Measurements from ENCODE around the gene MTA1. TPM values are rescaled to one million over a fixed set of nuclear protein-coding genes. Genes with fewer than 3 reads are reported as not detected.

The MTA1 gene
- total RNA-seq, 4 donors from 2014 or later, result 67.5 to 213 (median 95.3) TPM

DNA sequence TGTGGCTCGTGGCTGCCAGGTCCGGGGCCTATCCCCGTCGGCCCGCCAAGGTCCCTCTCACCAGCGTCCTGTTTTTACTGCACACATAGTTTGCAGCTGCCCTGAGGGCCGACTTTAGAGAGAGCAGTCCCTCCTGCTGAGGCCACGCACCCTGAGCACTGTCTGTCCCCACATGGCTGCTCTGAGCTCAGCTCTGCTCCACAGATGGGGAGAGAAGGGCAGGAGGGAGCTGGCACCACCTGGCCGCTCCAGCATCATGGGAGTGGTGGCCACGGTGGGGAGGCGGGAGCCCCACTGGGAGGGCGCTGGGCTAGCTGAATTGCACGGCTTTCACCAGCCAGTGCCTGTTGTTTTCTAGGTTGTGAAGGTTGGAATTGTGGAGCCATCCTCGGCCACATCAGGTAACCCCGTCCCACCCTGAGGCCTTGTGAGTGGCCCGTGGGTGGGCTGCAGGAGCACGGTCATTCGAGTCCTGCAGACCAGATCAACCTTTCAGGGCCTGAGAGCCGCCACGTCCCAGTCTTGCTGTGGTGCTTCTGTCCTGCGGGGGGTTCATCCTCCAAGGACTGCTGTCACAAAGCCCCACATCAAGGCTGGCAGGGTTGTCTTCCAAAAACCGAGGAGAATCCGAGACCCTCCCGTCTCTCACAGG, 28.7 kb upstream of the MTA1 start:
- H3K27ac ChIP-seq, result no peak overlapping the region
- H3K4me3 ChIP-seq, result no peak overlapping the region
- no peak for DNase-seq (ENCODE audit: low spot score in 2 of 2)
- H3K4me1 ChIP-seq, result peaks cover 0 to 35% (median 10%) of the 10 kb centered on the region in 4 donors
- no peaks in the 10 kb centered on the region for H3K9me3 ChIP-seq
- H3K27me3 ChIP-seq, result no peaks in the 10 kb centered on the region
- peaks cover 0 to 88% (median 0%) of the 10 kb centered on the region in 3 donors for H3K36me3 ChIP-seq
- 86 to 90% methylated on average over 23 to 24 of the region's 24 CpGs for WGBS, 2 donors
- TF ChIP-seq POLR2A (IDR thresholded peaks at IDR 0.05) (no peak), EP300 (IDR thresholded peaks at IDR 0.05) (no peak)
- TF ChIP-seq, protein P1, sequence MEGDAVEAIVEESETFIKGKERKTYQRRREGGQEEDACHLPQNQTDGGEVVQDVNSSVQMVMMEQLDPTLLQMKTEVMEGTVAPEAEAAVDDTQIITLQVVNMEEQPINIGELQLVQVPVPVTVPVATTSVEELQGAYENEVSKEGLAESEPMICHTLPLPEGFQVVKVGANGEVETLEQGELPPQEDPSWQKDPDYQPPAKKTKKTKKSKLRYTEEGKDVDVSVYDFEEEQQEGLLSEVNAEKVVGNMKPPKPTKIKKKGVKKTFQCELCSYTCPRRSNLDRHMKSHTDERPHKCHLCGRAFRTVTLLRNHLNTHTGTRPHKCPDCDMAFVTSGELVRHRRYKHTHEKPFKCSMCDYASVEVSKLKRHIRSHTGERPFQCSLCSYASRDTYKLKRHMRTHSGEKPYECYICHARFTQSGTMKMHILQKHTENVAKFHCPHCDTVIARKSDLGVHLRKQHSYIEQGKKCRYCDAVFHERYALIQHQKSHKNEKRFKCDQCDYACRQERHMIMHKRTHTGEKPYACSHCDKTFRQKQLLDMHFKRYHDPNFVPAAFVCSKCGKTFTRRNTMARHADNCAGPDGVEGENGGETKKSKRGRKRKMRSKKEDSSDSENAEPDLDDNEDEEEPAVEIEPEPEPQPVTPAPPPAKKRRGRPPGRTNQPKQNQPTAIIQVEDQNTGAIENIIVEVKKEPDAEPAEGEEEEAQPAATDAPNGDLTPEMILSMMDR (IDR thresholded peaks at IDR 0.05), result no peak

DNA sequence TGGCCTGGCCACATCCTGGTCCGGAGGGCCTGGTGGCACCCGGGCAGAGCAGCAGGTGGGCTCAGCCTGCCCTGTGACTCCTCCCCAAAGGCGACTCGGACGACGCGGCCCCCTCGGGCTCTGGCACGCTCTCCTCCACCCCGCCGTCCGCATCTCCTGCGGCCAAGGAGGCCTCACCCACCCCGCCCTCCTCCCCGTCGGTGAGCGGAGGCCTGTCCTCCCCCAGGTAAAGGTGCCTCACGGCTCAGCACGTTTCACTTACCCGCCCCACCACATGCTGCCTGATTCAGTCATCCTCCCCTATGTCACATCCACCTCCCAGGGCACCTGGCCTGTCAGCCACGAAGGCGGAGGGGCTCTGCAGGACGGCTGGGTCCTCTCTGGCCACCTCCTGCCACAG, 28.1 kb upstream of the MTA1 start:
- Histone ChIP-seq H3K4me3 (no peak overlapping the region), H3K4me1 (peaks cover 0 to 35% (median 10%) of the 10 kb centered on the region in 4 donors), H3K27me3 (no peaks in the 10 kb centered on the region), H3K27ac (no peak overlapping the region), H3K9me3 (no peaks in the 10 kb centered on the region), H3K36me3 (peaks cover 0 to 83% (median 0%) of the 10 kb centered on the region in 3 donors)
- WGBS, 2 donors, result 93 to 95% methylated on average over 14 to 17 of the region's 23 CpGs
- no peak for DNase-seq (ENCODE audit: low spot score in 2 of 2)
- TF ChIP-seq POLR2A (IDR thresholded peaks at IDR 0.05) (no peak), EP300 (IDR thresholded peaks at IDR 0.05) (no peak)
- TF ChIP-seq, protein P1 (IDR thresholded peaks at IDR 0.05), result no peak

DNA sequence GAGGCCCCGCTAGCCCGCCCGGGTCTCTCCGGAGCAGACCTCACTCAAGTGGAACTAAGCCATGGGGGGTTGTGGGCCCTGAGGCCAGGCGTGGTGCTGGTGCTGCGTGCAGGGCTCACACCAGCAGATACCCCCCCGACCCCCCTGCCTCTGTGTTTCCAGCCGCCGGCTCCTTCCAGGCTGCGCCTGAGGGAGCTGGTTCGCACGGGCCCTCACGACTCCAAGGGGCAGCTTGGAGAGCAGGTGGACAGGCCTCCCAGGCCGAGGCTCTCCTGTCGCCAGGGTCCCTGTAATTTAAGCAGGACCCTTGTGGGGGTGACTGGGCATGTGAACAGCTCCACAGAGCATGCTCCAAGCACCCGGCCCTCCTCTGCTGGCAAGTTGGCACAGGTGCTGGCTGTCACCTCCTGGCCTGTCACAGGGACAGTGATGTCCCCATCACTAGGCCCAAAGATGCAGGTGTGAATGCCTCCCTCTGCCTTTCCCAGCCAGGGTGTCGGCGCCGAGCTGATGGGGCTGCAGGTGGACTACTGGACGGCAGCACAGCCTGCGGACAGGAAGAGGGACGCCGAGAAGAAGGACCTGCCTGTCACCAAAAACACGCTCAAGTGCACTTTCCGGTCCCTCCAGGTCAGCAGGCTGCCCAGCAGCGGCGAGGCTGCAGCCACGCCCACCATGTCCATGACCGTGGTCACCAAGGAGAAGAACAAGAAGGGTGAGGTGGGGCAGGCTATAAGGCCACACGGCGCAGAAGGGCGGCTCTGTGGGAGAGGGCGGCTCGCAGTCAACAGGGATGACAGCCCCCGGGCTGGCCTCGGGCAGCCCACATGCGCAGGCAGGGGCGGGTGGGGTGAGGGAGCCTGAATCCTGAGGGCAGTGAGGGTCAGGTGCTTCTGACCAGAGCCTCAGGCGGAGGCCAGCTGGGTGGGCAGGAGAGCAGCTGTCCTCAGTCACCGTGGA, 27.2 kb upstream of the MTA1 start:
- WGBS, 2 donors, result 88 to 90% methylated on average over 38 to 40 of the region's 40 CpGs

DNA sequence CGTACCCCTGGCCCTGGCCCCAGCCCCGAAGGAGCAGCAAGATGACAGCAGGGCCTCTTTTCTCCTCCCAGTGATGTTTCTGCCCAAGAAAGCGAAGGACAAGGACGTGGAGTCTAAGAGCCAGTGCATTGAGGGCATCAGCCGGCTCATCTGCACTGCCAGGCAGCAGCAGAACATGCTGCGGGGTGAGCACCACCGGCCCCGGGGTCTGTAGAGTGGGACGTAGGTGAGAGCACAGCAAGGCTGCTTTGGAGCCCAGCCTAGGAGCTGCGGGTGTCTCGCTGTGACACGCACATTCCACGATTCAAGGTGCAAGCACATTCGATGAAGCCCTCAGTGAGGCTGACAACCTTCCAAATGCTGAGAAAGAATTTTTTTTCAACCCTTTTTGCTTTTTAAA, 26.5 kb upstream of the MTA1 start:
- TF ChIP-seq, protein P1 (IDR thresholded peaks at IDR 0.05), result no peak
- TF ChIP-seq POLR2A (IDR thresholded peaks at IDR 0.05), result no peak
- TF ChIP-seq EP300 (IDR thresholded peaks at IDR 0.05), result no peak
- no peak overlapping the region for H3K27ac ChIP-seq
- peaks cover 0 to 67% (median 0%) of the 10 kb centered on the region in 3 donors for H3K36me3 ChIP-seq
- WGBS, 2 donors, result 89 to 95% methylated on average over 12 to 14 of the region's 14 CpGs
- no peaks in the 10 kb centered on the region for H3K27me3 ChIP-seq
- H3K9me3 ChIP-seq, result no peaks in the 10 kb centered on the region
- peaks cover 0 to 42% (median 13%) of the 10 kb centered on the region in 4 donors for H3K4me1 ChIP-seq
- DNase-seq (ENCODE audit: low spot score in 2 of 2), result no peak
- no peak overlapping the region for H3K4me3 ChIP-seq

More for the DNA sequence above, 27.2 kb upstream of the MTA1 start:
- no peak overlapping the region for H3K27ac ChIP-seq
- H3K4me1 ChIP-seq, result peaks cover 0 to 41% (median 10%) of the 10 kb centered on the region in 4 donors
- H3K27me3 ChIP-seq, result no peaks in the 10 kb centered on the region
- no peaks in the 10 kb centered on the region for H3K9me3 ChIP-seq
- H3K4me3 ChIP-seq, result no peak overlapping the region
- H3K36me3 ChIP-seq, result peaks cover 0 to 74% (median 0%) of the 10 kb centered on the region in 3 donors
- DNase-seq (ENCODE audit: low spot score in 2 of 2), result no peak
- TF ChIP-seq POLR2A (IDR thresholded peaks at IDR 0.05) (no peak), EP300 (IDR thresholded peaks at IDR 0.05) (no peak)
- TF ChIP-seq, protein P1 (IDR thresholded peaks at IDR 0.05), result no peak
